CD4-positive, alpha-beta T cell treated with Interleukin-1 beta for 1 hour (primary cell): ENCODE data around the gene IRS1.

ENCODE experiments used
- DNase-seq, 2 donors: peaks; one replicate each; pipeline ENCODE4 v3.0.0-alpha.2; 2020 to 2022

Gene IRS1

DNA sequence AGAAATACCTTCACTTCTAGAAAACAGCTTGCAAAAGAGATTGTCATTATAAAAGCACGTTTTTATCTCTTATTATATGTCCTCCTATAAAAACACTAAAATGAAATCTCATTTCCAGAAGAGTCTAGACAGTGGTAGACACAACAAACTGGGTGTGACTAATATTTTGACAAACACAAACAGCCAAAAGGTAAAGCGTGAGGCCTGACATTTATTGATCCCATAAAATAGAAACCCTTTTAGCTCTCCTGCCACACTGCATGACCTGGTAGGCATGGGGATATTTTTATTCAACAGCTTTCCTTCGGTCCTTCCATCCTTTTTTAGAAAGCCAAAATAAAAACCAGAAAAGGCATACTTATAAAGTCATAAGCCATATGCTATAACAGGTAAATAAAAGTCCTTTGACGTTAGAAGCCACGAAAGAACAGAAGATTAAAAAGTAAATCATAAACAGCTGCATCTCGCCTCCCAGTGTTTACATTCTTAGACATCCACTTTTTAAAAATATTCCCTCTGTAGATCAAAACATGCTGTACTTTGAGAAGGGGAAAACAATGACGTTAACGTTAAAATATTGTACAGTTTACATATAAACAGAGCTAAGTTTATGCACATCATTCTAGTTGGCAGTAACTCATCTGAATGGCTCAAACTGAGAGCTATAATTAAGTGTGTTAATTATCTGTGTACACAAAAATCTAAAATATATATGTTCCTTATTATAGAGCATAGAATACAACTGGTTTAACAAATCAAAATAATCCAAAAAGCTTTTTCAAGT is 44.6 kb downstream of the IRS1 start:
- DNase-seq = no peak

DNA sequence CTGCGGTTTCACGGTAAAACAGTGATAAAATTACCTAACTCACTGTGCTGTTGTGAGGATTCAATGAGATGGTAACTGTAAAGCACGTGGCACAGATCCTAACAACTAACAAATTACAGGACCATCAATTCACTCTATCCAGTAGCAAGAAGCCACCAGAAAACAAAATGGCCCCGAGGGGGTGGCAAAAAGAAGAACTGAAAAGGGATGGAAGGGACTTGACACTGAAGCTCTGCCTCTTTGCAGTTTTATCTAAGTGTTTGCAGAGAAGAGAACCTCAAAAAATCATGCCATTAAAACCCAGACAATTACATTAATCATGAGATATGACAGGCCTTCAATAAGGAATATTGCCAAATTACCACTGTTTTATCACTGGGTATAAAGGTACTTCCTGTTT is 46.7 kb downstream of the IRS1 start:
- DNase-seq = no peak

DNA sequence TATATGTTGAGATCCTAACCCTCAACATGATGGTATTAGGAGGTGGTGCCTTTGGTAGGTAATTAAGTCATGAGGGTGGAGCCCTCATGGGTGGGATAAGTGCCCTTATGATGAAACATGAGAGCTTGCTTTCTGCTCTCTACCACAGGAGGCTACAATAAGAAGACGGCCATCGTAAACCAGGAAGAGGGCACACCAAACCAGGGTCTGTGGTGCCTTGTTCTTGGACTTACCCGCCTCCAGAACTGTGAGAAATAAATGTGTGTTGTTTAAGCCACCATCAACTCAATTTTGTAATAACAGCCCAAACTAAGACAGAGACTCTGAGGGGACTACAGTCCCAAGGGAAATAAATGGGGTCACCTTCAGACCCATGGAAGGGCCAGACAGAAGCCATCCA is 52.3 kb downstream of the IRS1 start:
- no peak for DNase-seq

GRCh38 chr2:226746196-226746800 is 53.3 kb downstream of the IRS1 start:
- DNase-seq = no peak

DNA sequence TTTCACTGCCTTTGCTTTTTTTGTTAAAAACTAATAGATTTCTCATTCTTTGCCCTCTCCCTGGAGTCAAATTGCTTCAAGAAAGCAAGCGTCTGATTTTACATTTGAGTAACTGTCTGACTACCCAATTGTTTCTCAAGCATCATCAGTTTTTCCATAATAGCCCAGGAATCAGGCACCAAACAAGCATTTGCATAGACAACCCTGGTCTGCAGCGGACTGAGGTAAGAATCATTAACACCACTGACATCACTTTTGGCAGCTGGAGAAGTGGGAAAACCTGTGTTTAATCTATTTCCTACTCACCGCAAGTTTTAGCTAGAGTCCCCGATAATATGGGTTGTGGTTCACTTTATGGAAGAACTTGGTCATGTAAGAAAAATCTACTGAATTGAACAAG is 55.7 kb downstream of the IRS1 start:
- DNase-seq = no peak

GRCh38 chr2:226742347-226742746 is 57.3 kb downstream of the IRS1 start:
- DNase-seq = no peak

GRCh38 chr2:226740039-226740648 is 59.5 kb downstream of the IRS1 start:
- no peak for DNase-seq

DNA sequence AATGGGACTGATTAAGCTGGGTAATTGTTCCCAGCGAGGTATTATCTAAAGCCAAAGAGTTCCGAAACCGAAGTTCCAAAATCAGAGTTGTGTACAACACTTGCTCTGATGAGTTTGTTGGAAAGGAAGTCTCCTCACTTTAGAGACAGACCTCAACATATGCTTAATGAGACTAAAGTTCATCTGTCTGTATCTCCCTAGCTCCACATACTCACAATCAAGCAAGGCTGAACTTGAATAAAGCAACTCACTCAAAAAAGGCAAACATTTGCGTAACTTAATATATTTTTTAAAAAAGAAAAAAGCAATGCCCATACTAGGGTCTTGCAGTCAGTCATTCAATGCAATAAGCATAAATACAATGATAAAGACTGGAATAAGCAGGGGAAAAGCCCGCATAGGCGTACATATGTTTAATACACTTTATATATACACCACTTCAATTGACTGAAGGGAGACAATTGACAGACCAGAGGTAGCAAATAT is 60.0 kb downstream of the IRS1 start:
- no peak for DNase-seq

GRCh38 chr2:226738821-226739544 is 60.6 kb downstream of the IRS1 start:
- DNase-seq = no peak

DNA sequence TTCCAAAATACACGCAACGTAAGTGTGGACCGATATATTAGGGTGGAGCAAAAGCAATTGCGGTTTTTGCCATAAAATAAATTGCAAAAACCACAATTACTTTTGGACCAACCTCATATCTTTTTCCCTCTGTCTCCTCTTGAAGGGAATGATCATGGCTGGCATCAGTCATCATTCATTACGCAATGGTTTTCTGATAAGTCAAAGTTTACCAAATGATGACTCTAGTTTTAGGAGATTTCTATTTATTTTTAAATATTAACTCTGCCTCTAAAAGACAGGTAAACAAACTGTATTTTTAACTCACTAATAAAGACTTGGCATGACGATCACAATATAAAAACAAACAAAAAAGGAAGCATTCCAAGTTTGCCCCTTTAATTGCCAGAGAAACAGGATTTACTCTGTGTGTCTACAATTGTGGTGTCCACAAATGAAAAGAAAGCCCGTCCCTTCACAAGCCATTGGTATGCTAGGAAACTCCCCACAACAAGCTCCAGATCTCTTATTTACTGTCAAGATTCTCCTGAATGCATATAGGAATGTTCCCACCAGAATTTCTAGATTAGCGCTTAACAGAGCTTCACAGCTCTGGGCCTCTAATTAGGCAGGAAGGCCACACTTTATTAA is 61.3 kb downstream of the IRS1 start:
- DNase-seq = no peak

DNA sequence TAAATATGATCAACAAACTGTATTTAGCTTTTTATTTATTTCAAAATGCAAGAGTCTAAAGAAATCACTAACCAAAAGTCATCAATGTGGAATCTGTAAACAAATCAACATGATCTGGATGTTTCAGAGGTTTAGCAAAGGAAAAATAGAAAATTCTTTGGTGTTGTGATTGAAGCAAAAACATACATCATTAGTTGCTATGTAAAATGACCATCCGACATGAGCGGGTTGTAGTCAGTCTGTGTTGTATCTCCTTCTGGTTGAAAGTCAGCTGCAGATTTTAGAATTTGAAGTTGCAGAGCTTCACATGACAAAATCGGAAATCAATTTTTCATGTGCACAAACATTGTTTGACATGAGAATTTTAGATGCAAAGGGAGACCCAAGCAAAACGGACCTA is 63.2 kb downstream of the IRS1 start:
- DNase-seq = no peak

- no peak for DNase-seq
Measured at GRCh38 chr2:226733927-226734564, 65.6 kb downstream of the IRS1 start.

- no peak for DNase-seq
Measured at GRCh38 chr2:226733189-226733858, 66.3 kb downstream of the IRS1 start.

DNA sequence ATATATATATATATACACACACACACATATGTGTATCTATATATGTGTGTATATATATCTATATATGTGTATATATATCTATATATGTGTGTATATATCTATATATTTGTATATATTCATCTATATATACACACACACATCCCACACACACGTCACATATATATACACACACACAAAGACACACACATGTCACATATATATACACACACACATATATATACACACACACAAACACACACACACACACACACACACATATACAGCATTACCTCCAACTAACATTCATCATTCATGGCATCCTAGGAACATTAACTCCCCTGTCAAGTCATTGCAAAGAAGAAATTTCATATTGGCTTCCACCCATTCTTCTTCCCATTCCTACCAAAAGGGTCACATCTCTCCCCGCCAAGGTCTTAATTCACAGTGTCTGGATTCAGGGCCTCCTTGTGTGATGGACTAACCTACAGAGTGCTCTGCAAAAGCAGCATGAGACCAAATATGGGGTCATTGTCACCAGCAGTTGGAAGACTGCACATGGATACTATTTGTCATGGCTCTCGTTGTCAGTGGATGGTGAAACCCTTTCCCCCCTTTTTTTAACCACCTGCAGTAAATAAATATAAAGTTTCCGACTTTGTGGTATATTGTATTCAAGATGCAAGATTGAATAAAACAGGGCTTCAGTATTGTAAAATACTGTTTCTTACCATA is 67.0 kb downstream of the IRS1 start:
- no peak for DNase-seq

DNA sequence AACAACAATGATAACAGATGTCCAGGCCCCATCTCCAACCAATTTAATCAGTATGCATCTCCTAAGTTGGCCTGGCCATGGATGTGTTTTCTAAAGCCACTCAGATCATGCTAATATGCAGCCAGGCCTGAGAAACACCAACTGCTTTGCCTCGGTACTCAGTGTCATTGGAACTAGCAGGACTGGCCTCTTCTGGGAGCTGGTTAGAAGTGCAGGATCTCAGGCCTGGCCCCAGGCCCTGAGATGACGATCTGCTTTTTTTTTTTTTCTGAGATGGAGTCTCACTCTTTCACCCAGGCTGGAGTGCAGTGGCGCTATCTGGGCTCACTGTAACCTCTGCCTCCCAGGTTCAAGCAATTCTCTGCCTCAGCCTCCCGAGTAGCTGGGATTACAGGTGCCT is 69.1 kb downstream of the IRS1 start:
- DNase-seq = no peak

DNA sequence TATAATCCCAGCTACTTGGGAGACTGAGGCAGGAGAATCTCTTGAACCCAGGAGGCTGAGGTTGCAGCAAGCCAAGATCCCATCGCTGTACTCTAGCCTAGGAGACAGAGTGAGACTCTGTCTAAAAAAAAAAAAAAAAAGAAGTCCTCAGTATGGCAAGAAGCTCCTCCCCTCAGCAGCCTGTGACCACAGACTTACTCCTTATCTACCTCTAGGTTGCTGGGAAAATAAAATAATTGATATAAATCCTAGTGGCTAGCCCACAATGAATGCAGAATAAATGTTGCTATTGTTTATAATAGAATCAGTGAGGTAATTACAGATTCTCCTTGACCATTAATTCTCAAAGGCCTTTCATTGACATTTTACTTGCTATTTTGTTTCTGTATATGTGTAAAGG is 70.6 kb downstream of the IRS1 start:
- DNase-seq = no peak

DNA sequence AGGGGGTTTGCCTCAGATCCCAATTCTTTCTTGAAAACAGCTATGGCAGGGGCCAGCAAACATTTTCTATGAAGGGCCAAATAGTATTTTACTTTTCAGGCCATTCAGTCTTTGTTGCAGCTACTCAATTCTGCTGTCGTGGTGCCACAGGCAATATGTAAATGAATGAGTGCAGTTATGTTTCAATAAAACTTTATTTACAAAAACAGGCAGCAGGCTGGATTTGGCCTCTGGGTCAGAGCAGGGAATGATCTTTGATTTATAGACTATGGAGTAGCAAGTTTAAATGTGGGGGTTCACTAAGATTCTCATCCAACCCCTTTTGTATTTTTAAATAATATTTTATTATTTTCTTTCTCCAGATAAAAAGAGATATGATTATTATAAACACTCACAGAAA is 72.4 kb downstream of the IRS1 start:
- DNase-seq = no peak

- DNase-seq = no peak
Measured at GRCh38 chr2:226726546-226726945, 73.1 kb downstream of the IRS1 start.

GRCh38 chr2:226725126-226725860 is 74.3 kb downstream of the IRS1 start:
- no peak for DNase-seq

GRCh38 chr2:226721541-226721940 is 78.1 kb downstream of the IRS1 start:
- no peak for DNase-seq

- no peak for DNase-seq
Measured at GRCh38 chr2:226720948-226721347, 78.7 kb downstream of the IRS1 start.
